ENCODE measurements around the gene POU2AF1.
A peak's percentile ranks its signal among the peaks of the same experiment; 100 is the strongest.

POU2AF1 gene

DNA sequence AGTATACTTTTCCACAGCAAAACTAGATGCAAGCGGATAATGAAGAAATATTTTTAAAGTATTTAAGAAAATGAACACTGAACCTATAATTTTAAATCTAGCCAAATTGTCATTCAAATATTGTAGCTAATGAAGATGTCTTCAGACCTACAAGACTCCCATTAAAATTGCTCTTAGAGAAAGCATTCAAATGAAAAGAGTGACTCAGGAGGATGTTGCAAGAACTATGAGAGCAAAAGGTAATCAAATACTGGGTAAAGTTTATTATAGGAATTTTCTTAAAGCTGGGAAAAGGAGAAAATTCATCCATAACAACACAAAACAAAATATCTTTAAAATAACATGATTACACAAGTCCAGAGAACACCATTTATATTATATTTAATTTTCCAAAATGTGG lies 5.4 kb upstream of the POU2AF1 start:
- DNase-seq = no peak

DNA sequence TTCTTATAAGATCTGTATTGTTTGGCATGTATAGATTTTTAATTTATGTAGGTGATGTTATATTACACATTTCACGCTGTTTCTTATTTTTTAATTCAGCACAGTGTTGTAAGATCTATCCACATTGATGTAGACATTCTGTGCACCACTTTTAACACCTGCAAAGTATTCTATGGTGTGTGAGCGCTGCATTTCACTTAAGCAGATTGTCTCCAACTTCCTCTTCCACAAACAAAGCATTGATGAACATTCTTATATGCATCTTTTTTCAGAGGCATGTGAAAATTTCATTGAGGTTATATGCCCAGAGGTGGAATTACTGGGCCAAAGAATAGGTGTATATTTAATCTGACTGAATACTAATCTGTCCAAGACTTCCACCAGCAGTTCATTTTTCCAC lies 3.4 kb upstream of the POU2AF1 start:
- no peak for DNase-seq

DNA sequence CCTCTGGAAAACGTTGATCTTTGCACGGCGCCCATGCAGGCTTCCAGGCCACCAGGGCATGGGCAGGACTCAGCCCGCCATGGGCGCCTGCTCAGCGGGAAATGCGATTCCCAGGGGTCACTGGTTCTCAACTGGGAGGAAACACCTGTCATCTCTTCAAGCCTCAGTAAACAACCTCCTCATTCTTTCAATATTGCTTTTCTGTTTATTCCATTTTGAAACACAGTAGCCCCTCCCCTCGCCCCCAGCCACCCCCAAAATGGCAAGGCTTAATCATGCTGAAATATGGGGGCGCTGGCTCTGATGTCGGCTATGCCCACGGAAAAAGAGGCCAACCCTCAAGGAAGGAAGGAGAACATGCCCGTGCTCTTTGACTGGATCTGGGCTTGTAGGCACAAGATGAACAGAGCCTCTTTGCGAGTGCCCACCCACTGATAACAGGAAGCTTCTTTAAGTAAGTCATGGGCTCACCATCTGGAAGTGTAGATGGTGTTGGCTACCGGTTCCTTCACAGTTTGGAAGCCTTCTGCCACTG lies 594 bp upstream of the POU2AF1 start:
- DNase-seq = peak; percentile 76

DNA sequence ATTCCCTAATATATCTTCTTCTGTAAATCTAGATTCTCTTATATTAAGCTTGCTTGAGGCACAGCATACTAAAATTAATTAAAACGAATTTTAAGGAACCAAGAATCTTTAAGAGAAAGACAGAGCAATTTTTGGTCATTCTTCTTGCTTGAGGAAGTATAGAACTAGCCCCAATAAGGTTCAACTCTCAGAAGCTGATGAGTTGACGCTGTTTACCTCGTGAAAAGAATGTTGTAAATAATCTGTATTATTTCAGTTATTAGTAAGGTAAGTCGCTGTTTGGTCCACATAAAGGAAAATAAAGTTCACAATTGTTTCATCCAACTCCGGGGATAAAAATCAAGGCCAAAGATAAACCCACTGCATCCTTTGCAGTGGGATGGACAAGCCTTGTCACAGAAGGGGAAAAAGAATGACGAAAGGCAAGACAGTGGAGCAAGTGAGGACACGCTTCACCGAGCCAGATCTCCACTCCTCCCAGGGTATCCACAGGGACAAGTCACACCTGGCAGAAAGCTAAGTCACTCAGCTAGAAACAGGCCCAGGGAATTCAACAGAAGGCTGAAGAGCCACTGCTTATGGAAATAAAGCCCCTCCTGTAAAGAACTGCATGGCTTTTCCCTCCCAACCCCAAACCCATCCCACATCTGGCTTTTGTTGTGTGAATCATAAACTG lies 752 bp downstream of the POU2AF1 start:
- no peak for DNase-seq

DNA sequence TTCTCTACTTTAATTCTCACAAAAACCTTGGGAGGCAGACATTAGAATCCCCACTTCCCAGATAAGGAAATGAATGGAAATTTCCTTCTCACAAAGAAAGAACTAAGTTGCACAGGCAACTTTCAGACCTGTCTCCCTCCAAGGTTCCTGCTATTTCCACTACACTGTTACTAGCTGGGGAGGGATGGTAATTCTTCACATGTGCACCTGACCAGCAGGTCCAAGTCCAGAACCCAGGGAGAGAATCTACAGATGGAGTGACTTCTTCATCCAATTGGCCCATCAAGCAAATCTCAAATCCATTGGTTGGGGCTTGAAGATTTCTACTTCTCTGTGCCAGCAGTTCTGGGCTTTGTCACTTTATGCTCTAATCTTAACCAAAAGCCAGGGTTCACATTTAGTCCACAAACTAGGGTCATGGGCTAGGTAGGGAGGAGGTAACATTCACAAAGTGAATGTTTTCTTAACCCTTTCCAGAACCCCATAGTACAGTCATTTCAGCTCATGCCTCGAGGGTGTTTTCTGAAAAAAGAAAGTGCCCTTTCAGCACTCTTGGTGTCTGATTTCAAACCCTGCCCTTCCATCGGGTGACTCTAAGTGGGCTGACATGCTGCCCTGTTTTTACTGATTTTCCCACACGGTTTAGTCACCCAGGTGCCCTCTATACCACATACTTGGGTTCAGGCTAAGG lies 2.7 kb downstream of the POU2AF1 start:
- no peak for DNase-seq

DNA sequence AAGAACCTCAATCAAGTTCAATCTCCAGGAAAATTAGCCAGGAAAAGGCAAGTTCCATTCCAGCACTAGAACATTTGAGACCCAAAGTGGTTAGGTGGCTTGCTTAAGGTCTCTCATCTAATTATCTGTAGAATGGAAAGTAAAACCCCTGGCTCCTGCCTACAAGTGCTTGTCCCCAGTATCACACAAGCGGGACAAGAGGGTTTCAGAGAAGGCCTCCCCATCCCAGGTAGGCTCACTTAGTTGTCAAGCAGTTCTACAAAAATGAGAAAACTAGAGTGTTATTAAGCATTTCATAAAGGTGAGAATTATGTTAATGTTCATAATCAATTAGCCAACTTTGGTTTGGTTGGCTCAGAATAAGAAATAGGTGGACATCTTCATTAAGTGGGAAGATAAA lies 5.5 kb downstream of the POU2AF1 start:
- no peak for DNase-seq

DNA sequence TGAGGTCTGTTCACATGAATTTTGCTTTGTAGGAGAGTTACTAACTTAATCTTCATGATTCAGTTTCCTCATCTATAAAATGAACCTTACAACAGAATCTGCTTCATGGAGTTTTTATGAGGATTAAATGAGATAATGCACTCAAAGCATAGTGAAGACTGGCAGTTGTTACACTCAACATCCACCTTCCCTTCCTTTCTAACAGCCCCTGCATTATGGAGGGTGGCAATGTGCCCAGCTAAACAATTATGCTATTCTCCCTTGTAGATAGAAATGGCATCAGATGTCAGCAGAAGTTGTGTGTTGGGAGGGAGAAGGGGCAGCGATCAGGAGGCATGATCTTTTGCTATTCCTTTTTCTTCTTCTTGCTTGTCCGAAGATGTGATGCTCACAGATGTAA lies 6.5 kb downstream of the POU2AF1 start:
- DNase-seq = peak; percentile 62

DNA sequence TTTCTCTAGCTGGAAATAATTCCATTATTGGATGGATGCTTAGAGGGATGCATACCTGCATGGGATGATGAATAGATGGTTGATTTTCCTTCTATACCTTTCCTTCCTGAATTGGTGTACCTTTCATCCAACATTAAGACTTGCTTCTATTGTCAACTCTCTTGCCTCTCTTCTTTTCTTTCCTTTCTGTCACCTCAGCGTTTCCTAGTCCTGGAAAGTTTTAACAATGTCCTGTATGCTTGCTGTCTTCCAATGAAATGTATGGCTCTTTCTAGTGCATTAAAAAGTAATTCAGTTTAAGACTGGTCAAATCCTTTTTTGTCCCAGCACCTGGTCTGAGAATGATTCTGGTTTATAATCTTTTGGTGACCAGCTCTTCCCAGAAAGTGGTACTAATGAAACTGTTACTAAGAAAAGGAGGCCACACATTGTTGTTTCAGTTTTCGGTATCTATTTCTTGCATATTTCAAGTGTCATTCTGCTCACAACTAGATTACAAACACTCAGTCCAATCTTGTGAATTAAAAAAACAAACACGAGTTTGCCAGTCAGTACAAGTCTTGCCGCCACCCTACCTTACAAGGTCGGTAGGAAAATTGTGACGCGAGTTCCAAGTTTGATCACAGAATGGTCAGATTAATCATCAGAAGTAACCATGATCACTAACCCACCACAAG lies 8.0 kb downstream of the POU2AF1 start:
- no peak for DNase-seq

DNA sequence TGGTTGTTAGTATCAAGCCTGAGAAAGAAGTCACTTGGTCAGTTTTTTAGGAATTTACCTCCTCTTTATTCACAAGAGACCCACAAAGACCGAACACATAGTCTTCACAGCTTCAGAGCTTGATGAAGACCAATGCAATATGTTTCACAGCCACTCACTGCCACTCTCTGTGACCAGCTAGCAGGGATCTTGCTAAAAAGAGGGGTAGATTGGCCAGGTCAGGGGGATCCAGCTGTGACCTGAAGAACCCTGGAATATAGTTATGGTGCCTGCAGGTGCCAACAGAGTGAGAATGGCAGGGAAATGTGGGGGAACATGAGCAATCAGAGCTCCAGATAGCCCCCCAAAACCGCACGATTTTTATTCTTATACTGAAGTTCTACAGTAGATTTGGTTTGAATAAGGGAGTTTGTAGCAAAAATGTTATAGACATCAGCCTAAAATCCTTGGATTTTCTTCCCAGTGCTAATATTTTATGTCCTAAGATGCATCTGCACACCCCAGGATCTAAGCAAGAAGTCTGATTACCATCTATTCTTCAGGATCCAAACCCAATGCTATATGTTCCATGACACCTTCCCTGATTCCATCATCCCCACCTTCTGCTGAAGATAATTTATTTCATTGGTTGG lies 8.7 kb downstream of the POU2AF1 start:
- no peak for DNase-seq

DNA sequence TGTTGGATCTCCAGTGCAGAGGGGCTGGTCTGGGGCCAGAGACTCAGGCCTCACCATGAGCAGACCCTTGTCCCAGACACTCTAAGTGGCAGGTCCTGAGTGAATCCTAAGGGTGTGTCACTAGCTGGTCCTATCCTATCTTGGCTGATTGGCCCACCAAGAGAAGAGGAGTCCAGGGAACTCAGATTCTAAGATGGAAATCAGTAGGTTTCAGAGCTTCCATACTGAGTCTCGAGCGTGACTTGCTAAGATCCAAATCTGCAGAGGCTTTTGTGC lies 10.9 kb downstream of the POU2AF1 start:
- DNase-seq = no peak

DNA sequence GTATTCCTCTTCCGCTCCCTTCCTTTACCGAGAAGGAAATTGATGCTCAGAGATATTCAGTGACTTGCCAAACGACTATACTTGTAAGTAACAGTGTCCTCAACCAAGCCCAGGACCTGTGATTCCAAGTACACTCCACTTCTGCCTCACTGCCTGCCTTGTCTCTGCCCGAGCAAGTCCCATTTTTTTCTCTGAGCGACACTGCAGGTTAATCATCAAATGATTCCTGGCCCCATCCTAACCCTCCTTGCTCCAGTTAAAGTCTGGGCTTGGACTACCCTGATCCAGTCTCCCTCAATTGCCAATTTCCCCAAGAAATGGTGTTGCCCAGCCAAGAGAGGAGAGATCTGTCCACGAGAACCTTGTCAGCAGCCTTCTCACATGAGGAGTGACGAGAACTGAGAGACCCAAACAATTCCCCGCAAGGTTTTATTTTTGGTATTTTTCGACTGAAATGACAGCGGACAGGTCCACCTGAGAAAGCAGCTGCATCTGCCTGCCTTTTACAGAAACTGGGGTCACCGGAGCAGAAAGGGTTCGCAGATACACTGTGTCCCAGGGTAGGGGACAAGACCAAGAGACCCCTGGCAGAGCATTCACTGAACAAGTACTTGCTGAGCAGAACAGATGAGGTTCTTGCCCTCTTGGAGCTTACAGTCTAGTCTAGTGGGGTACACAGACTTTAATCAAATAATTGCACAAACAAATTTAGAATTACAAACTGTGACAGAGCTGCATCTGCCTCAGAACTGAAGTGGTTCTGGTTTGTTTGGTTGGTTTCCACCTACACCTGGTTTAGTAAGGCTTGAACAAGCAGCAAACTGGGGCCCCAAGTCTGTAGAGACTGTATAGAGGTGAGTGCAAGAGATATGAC lies 11.4 kb downstream of the POU2AF1 start:
- no peak for DNase-seq

DNA sequence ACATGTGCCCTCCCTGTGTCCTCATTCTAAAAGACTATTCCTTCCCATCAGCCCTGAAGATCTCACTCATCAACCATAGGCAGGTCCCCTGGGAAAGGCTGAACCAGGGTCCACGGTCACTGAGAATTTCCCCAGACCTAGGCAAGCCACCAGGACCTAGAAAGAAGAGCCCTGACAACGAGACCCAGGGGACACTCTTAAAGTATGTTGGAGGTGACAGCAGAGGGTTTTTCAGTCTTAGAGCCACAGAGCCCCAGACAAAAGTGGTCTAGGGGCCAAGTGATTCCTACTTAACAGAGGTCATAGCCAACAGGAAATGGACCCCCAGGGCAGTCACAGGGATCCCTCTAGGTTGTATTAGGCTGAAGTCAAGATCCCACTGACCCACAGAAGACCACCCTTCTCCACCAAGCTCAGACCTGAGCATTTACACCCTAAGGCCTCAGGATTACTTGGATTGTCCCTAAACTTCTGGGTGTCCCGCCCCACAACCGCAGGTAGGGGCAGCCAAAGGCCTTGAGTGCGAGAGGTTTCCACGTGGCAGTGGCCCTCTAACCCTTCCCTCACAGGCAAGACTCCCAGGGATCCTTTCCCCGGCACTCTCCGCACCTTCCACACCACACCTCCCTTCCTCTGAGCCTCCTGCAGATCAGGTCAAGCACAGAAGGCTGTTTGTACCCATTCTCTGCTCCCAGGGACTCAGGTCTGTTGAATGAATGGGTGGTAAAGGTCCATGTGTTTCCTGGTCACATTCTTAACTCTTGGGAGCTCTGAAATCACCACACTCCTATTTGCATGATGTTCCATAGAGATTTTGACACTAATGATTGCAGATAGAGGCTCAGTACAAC lies 12.3 kb downstream of the POU2AF1 start:
- no peak for DNase-seq

DNA sequence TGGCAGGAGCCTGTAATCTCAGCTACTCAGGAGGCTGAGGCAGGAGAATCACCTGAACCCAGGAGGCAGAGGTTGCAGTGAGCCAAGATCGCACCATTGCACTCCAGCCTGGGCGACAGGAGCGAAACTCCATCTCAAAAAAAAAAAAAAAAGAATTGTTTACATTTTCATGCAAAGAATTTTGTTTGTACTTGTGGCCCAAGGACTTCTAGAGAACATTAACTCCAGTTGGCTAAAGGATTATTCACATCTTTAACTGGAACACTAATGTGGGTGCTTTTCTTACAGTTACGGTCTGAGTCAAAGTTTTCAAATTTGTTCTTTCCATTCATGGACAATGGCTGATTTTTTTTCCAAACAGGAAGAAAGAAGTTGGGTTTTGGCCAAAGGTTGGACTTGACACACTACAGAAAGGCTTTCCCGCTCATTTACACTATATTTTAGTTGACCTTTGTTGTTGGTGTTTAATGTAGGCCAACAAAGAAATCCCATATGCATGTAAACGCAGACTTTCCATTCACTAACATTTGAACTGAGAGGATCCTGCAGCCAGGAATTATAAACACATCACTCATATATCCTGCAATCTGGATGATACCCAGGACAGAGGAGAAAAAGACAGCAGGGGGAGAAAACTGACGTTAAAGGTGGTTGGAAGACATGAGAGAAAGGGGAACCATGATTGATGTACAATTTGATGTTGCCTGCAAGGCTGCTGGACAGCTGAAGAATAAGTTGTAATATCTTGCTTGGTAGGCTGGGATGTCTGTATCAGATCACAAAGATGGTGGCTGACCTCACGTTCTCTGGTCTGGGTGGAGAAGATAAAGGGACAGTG lies 13.1 kb downstream of the POU2AF1 start:
- DNase-seq = no peak

DNA sequence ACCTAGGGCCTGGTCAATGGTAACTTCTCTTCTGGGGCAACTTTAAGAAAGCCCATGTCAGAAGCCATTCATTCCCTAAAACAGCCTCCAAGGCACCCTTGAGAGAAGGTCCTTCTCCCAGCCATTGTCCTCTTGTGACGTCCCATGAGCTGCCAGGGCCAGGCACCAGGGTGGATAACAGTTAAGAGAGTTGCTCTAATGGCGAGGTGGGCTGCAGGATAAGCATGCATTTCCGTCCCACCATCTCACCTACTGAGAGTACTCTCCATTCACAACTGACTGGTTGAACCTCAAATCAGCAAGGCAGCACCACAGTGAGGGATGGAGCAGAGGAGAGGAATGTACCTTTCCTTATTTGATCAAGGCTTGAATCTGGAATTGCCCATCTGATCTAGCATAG lies 14.6 kb downstream of the POU2AF1 start:
- no peak for DNase-seq

DNA sequence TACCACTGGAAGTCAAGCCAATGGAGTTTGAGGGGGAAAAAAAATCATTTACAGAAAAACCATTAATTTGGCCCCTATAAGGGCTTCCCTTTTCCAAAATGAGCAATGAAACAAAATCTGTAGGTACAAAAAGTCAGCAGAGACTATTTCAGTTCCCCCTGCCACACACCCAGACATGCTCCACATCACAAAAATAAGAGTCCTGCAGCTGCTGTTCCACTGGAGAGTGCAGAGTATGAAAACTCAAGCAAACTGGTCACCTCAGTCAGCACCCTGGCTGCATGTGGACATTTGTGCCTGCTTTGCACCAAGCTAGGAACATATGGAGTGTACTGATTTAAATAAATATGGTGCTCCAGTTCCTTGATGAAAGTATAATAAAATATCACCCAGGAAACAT lies 15.1 kb downstream of the POU2AF1 start:
- DNase-seq = no peak

DNA sequence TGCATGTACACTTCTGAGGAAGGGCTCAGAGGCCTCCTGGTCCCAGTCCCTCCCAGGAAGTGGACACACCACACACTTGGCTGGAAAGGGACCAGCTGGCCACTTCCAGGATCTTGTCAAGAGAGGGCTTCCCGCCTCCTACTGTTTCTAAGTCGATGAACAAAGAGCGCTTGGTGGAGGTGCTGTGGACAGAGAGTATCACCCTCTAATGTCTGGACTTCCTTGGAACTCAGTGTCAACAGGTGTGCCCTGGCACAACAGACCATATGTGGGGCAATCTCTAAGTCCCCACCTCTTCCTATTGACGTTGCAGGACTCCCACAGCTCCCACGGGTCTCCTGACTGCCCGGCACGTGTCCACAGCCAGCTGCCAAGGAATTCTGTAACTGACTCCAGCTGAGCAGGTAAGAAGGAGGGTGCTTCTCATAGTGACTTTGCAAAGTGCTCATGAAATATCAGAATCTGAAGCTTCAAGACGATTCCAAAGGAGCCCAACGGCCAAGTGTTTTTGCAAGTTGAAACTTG lies 16.1 kb downstream of the POU2AF1 start:
- DNase-seq = no peak

DNA sequence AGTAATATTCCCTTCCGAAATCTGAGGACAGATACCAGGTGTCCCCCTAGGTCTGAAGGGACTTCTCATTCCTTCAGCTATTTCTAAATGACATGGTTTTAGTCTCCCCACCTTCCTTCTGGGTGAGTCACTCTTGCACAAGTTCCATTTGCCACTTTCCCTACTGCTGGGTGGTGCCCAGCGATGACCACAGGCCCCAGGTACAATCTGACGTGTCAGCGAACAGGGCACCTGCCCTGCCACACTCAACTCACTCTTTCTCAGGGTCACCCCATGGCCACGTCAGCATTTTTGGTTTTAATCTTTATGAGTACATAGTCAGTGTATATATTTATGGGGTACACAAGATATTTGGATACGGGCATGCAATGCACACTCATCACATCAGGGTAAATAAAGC lies 17.2 kb downstream of the POU2AF1 start:
- DNase-seq = no peak

DNA sequence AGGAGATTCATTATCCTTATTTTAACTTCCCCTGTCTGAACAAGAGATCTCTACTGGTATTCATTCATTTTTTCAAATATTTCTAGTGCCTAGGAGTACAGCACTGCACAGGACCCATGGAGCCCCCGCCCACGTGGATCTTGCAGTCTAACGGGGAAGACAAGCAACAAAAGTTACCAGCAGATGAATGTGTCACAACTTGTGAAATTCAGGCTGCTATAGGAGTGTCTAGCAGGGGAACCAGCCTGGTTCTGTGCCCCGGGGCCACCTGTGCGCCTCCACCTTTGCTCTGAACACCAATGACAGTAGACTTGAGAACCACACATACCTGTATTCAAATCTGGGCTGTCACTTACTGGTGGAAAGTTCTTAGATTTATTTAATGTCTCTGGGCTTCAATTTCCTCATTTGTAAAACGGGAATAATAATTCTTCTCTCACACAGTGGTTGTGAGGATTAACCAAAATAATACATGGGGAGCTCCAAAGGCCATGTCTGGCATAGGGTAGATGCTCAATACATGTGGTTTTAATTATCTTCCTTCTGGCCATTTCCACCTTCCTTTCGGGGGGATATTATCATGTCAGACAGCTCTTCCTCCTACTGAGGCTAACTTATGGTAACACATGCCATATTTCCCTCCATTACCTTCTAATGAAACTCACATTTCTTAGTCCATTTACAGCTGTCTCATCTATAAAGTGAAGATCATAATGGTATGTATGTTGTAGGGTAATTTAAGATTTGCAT lies 17.8 kb downstream of the POU2AF1 start:
- no peak for DNase-seq

DNA sequence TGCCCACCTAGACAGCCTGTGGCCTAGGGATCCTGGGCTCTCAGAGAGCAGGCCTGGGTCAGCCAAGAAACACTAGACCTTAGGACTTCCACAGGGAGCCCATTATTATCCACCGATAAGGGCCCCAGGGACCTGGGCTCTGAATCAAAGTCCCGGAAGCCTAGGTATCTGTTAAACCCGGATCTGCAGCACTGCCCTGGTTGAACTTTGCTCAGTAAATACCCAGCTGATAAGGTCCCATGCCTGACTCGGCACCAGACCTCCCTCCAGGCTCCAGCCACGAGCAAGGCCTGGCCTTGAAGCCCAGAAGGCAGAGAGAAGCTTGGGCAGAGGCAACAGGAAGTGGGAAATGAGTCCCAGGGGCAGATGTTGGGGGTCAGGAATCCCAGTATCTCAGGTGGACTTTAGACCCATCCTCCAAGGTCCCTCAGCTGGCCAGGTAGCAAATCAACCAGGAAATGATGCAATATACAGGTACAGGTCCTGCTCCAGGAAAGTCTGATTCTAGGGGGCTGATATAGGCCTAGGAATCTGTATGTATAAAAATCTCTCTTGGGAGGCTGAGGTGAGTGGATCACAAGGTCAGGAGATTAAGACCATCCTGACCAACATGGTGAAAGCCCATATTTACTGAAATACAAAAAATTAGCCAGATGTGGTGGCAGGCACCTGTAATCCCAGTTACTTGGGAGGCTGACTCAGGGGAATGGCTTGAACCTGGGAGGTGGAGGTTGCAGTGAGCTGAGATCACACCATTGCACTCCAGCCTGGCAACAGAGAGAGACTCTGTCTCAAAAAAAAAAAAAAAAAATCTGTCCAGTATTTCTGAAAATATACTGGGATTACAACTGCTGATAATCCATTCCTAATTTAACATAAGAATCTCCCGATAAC lies 18.7 kb downstream of the POU2AF1 start:
- DNase-seq = no peak

Measured in NCI-H1436 treated with DMSO at 0.1 percent for 48 hours (cell line).